Panc1 (cell line): ENCODE results near the gene PPFIA1. TPM values are rescaled to one million over a fixed set of nuclear protein-coding genes. Genes with fewer than 3 reads are reported as not detected.
"Not testable (repeated sequence)": the region's sequence is repeated elsewhere in the genome, so short reads cannot be mapped to it uniquely, and the experiment has no call there.

ENCODE experiments used
- ATAC-seq: fragments of 200-7000 bp; cut with Tn5 transposase; 2 replicates; pipeline ENCODE4 v1.9.1; 2020; ENCODE audit warnings: mild to moderate bottlenecking, moderate library complexity
- BruUV-seq: library from RNA; stranded (reverse); fragments of 400-500 nt; replicated peaks from 2 replicates; lab custom pipeline; 2021; lab: Mats Ljungman, UMichigan
- CTCF ChIA-PET: fragments of 300-600 bp; sonication (Branson Sonifier 250); formaldehyde crosslinking; loops from one replicate; lab custom pipeline; 2022; ENCODE audit warnings: antibody characterized with exemption; lab: Charles Lee
- POLR2A ChIA-PET: fragments of 300-600 bp; sonication (Branson Sonifier 250); formaldehyde crosslinking; loops from one replicate; lab custom pipeline; 2022; ENCODE audit warnings: antibody characterized with exemption; lab: Charles Lee
- DNase-seq: peaks from one replicate; pipeline ENCODE4 v3.0.0-alpha.2; 2010; ENCODE audit warnings: low read depth, low spot score
- H3K27ac ChIP-seq: 2 replicates; pipeline ENCODE4 v1.5.1; 2011; ENCODE audit warnings: mild to moderate bottlenecking, low read length, inconsistent platforms
- H3K27me3 ChIP-seq: fragments of 200-500 bp; sonication (Bioruptor generic); 2 replicates; pipeline ENCODE4 v1.6.0; 2014; ENCODE audit warnings: low read length, inconsistent platforms; ENCODE audit not compliant: control insufficient read depth, insufficient read depth
- H3K36me3 ChIP-seq: fragments of 200-500 bp; sonication (Bioruptor generic); 2 replicates; pipeline ENCODE4 v1.5.1; 2014; ENCODE audit warnings: inconsistent platforms, mild to moderate bottlenecking, low read length, moderate library complexity; ENCODE audit not compliant: control insufficient read depth, insufficient read depth
- H3K4me1 ChIP-seq: 2 replicates; pipeline ENCODE4 v1.5.1; 2011; ENCODE audit warnings: inconsistent platforms, mild to moderate bottlenecking, low read length, moderate library complexity; ENCODE audit not compliant: control insufficient read depth, insufficient read depth
- H3K4me3 ChIP-seq, 2 experiments: 2 replicates each; pipeline ENCODE4 v1.5.1; 2011 to 2012; ENCODE audit warnings: low read depth in 2 of 2, low read length in 2 of 2, mild to moderate bottlenecking in 2 of 2, inconsistent platforms in 1 of 2, moderate library complexity in 1 of 2
- H3K9me3 ChIP-seq: fragments of 200-500 bp; sonication (Bioruptor generic); 2 replicates; pipeline ENCODE4 v1.5.1; 2014; ENCODE audit warnings: low read depth, mild to moderate bottlenecking, inconsistent platforms, low read length, moderate library complexity; ENCODE audit not compliant: control insufficient read depth, insufficient read depth
- CTCF ChIP-seq: fragments of 450-650 bp; IDR thresholded peaks from 2 replicates; pipeline ENCODE4 v1.5.1; 2017; ENCODE audit warnings: mild to moderate bottlenecking
- POLR2AphosphoS5 ChIP-seq: IDR thresholded peaks from 2 replicates; pipeline ENCODE4 v1.6.1; 2012; ENCODE audit warnings: mild to moderate bottlenecking, low read depth, low read length, moderate library complexity
- REST ChIP-seq, 2 experiments: IDR thresholded peaks; 2 replicates each; pipeline ENCODE4 v1.6.1; 2011 to 2012; ENCODE audit warnings: low read depth in 2 of 2, control low read depth in 1 of 2, low read length in 1 of 2, mild to moderate bottlenecking in 1 of 2, moderate library complexity in 1 of 2; ENCODE audit not compliant: insufficient read depth in 1 of 2
- SIN3A ChIP-seq: IDR thresholded peaks from 2 replicates; pipeline ENCODE4 v1.6.1; 2012; ENCODE audit warnings: low read depth, mild to moderate bottlenecking, low read length, moderate library complexity, borderline replicate concordance; ENCODE audit not compliant: insufficient read depth
- TCF7L2 ChIP-seq: IDR thresholded peaks from 2 replicates; pipeline ENCODE4 v1.6.1; 2011; ENCODE audit warnings: mild to moderate bottlenecking, low read depth, low read length, inconsistent platforms
- in situ Hi-C: cut with HindIII; loops from 2 replicates; pipeline ENCODE4 v1.10.0; 2016; ENCODE audit warnings: low sequenced_read_pairs, low pct_unique_long_range_greater_than_20kb
- intact Hi-C: fragments of 100-400 bp; cut with micrococcal nuclease; formaldehyde crosslinking; loops from one replicate; pipeline ENCODE4 v1.10.0; 2022; ENCODE audit not compliant: unreplicated experiment
- total RNA-seq: library from RNA; stranded (reverse); gene quantifications from one replicate; pipeline ENCODE4 v1.2.1, GENCODE V29; 2021; ENCODE audit not compliant: unreplicated experiment

The PPFIA1 gene
- total RNA-seq, 1 experiment from 2014 or later, result 101 TPM

GRCh38 chr11:70331320-70331843, 60.9 kb downstream of the PPFIA1 start:
- H3K9me3 ChIP-seq, ATAC-seq, DNase-seq, H3K27me3 ChIP-seq, BruUV-seq, H3K27ac ChIP-seq, in situ Hi-C loops, H3K4me3 ChIP-seq, H3K4me1 ChIP-seq, intact Hi-C loops: not testable (repeated sequence)
- ChIA-PET CTCF (interaction anchor here (0.5 kb wide), 1 partner anchor 726 kb away, joined by 3 read pairs; no protein-coding TSS in a partner anchor), POLR2A (interaction anchor here (0.6 kb wide), 1 partner anchor 865 kb away, joined by 3 read pairs; no protein-coding TSS in a partner anchor)
- H3K36me3 ChIP-seq, result peaks cover 22% of the 10 kb centered on the region

- Histone ChIP-seq H3K4me1 (no peaks in the 10 kb centered on the region), H3K9me3 (no peaks in the 10 kb centered on the region), H3K4me3 (no peak overlapping the region), H3K27me3 (no peaks in the 10 kb centered on the region), H3K27ac (no peak overlapping the region), H3K36me3 (peaks cover 23% of the 10 kb centered on the region)
- 0 out of 2 replicates have a peak, but pooled peaks have one; percentile 54 for ATAC-seq
- DNase-seq, result no peak
- TF ChIP-seq REST (IDR thresholded peaks at IDR 0.05; ENCODE audit: insufficient read depth in 1 of 2, low read depth in 2 of 2, low read length in 1 of 2) (no peak), POLR2AphosphoS5 (no peak), SIN3A (no peak), CTCF (no peak), TCF7L2 (no peak)
- CTCF ChIA-PET, result no interaction called here
- BruUV-seq, result no TSS peak
- intact Hi-C loops (no loop called here), in situ Hi-C loops (no loop called here)
- POLR2A ChIA-PET, result interaction anchor here (0.6 kb wide), 1 partner anchor 865 kb away, joined by 3 read pairs; no protein-coding TSS in a partner anchor
Observed at GRCh38 chr11:70331901-70332300, 61.4 kb downstream of the PPFIA1 start.

GRCh38 chr11:70332567-70332966, 62.1 kb downstream of the PPFIA1 start:
- no peak overlapping the region for H3K27ac ChIP-seq
- intact Hi-C loops (no loop called here), in situ Hi-C loops (no loop called here)
- ChIA-PET CTCF (no interaction called here), POLR2A (no interaction called here)
- TF ChIP-seq TCF7L2 (no peak), REST (IDR thresholded peaks at IDR 0.05; ENCODE audit: insufficient read depth in 1 of 2, low read depth in 2 of 2, low read length in 1 of 2) (no peak), CTCF (no peak), POLR2AphosphoS5 (no peak), SIN3A (no peak)
- no peak overlapping the region for H3K4me3 ChIP-seq
- DNase-seq (no peak), ATAC-seq (no peak)
- no peaks in the 10 kb centered on the region for H3K27me3 ChIP-seq
- no TSS peak for BruUV-seq
- peaks cover 27% of the 10 kb centered on the region for H3K36me3 ChIP-seq
- H3K9me3 ChIP-seq, result no peaks in the 10 kb centered on the region
- no peaks in the 10 kb centered on the region for H3K4me1 ChIP-seq
